HG03378 (cell line): ENCODE measurements around the gene GATAD2A.

Source experiments
- ATAC-seq: cut with Tn5 transposase; IDR thresholded peaks from one replicate; pipeline ENCODE4 v1.9.1; 2021; ENCODE audit warnings: mild to moderate bottlenecking, moderate library complexity; ENCODE audit not compliant: unreplicated experiment

Gene GATAD2A

GRCh38 chr19:19542507-19542906, 137.0 kb downstream of the GATAD2A start:
- no peak for ATAC-seq

DNA sequence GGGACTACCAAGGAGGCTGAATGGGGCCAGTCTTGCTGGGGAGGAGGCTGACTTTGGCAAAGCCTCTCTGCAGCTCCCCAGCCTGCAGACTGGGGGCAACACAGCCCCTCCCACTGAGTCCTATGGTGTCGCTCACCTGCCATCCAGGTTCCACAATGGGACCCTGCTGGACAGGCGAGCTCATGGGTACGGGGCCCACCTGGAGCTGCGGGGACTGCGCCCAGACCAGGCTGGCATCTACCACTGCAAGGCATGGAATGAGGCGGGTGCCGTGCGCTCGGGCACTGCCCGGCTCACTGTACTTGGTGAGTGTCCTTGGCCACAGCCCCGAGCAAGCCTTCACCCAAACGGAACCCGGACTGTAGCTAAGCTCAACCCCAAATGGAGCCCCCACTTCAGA, 137.6 kb downstream of the GATAD2A start:
- ATAC-seq: no peak

GRCh38 chr19:19543640-19544039, 138.2 kb downstream of the GATAD2A start:
- ATAC-seq: no peak

DNA sequence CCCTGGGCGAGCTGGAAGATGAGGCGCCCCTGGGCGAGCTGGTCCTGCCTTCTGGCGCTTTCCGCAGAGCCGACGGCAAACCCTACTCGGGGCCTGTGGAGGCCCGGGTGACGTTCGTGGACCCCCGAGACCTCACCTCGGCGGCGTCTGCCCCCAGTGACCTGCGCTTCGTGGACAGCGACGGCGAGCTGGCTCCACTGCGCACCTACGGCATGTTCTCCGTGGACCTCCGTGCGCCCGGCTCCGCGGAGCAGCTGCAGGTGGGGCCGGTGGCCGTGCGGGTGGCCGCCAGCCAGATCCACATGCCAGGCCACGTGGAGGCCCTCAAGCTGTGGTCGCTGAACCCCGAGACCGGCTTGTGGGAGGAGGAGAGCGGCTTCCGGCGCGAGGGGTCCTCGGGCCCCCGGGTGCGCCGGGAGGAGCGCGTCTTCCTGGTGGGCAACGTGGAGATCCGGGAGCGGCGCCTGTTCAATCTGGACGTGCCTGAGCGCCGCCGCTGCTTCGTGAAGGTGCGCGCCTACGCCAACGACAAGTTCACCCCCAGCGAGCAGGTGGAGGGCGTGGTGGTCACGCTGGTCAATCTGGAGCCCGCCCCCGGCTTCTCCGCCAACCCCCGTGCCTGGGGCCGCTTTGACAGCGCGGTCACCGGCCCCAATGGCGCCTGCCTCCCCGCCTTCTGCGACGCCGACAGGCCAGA, 138.9 kb downstream of the GATAD2A start:
- no peak for ATAC-seq

DNA sequence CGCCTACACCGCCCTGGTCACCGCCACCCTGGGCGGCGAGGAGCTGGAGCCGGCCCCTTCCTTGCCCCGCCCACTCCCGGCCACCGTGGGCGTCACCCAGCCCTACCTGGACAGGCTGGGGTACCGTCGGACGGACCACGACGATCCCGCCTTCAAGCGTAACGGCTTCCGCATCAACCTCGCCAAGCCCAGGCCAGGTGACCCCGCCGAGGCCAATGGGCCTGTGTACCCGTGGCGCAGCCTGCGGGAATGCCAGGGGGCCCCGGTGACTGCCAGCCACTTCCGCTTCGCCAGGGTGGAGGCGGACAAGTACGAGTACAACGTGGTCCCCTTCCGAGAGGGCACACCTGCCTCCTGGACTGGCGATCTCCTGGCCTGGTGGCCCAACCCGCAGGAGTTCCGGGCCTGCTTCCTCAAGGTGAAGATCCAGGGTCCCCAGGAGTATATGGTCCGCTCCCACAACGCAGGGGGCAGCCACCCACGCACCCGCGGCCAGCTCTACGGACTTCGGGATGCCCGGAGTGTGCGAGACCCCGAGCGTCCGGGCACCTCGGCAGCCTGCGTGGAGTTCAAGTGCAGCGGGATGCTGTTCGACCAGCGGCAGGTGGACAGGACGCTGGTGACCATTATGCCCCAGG, 139.6 kb downstream of the GATAD2A start:
- no peak for ATAC-seq

- no peak for ATAC-seq
Observed at GRCh38 chr19:19545707-19546106, 140.2 kb downstream of the GATAD2A start.

- ATAC-seq: no peak
Observed at GRCh38 chr19:19546751-19547162, 141.3 kb downstream of the GATAD2A start.

DNA sequence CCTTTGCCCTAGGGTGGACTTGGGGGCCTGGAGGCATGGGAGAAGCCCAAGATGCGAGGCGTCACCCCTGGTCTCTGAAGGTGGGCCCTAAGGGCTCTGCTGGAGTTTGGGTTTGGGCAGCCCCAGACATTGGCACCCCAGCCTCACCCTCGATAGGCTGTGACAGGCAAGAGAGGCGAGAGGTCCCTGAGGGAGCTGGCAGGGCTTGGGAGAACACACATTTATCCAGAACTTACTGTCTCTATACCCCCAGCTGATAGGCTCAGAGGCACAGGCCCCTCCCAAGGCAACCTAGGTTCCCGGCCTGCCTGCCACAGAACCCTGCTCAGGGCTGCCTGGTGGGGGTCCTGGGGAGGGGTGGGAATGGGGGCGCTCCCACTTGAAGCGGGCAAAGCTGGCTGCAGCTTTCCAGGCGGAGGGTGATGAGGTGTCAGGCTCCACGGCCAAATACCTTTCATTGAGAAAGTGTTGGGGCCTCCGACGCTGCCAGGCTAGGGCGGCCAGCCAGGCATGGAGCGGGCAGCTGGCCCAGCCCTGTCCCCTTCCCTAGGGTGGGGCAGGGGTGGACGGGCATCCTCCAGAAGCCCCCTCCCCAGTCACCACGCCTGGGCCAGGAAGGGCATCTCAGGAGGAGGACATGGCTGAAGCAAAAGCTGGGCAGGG, 142.3 kb downstream of the GATAD2A start:
- no peak for ATAC-seq

DNA sequence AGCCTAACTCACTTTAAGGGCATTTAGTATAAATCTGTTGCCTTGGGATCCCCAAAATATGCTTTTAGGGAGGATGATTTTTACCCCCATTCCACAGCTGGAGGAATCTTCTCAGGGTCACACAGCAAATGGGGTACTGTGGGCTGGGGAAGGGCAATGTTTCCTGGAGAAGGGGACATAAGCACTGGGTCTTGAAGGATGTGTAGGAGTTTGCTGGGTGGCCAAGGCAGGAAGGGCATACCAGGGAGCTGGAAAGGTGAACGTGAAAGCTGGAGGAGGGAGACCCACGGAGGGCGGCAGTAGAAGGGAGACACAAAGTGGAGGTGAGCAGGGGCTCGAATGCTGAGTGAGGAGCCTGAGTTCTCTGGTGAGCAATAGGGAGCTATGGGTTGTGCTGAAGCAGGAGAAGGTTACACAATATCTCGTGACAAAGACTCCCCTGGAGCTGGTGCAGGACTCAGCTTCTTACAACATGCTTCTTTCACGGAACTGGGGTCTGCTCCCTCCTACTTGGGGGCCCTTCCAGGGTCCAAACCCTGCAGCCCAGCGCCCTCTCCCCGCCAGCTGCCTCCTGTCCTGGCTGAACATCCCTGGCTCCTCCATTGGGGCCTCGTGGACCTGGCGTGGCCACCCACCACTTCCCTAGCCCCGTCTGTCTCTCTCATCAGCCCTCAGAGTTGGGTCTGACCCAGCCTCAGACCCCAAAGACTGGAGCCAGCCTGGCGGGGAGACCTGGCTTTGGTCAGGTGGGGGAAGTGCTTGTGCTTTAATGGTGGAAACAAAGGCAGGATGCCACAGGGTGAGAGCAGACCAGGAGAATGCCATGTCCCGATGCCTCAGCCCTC, 143.7 kb downstream of the GATAD2A start:
- no peak for ATAC-seq

GRCh38 chr19:19549804-19550464, 144.5 kb downstream of the GATAD2A start:
- ATAC-seq: no peak

DNA sequence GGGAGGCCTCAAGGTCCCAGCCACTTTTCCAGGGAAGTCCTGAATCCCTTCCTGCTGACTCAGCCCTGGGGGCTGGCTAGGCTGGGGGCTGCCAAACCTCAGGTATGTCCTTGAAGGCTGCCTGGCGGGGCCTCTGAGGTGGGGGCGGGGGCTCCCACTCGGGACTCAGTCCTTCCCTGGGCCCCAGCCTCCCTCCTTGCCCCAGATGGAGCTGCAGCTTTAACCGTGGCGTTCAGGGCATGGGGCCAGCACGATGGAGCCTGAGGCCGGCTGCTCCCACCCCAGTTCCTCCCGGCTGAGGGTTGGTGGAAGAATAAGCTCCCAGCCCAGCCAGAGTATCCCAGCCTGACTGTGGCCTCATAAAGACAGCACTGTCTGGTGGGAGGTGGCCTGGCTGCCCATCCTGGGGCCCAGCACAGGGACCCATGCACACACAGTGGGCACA, 145.0 kb downstream of the GATAD2A start:
- ATAC-seq: no peak

DNA sequence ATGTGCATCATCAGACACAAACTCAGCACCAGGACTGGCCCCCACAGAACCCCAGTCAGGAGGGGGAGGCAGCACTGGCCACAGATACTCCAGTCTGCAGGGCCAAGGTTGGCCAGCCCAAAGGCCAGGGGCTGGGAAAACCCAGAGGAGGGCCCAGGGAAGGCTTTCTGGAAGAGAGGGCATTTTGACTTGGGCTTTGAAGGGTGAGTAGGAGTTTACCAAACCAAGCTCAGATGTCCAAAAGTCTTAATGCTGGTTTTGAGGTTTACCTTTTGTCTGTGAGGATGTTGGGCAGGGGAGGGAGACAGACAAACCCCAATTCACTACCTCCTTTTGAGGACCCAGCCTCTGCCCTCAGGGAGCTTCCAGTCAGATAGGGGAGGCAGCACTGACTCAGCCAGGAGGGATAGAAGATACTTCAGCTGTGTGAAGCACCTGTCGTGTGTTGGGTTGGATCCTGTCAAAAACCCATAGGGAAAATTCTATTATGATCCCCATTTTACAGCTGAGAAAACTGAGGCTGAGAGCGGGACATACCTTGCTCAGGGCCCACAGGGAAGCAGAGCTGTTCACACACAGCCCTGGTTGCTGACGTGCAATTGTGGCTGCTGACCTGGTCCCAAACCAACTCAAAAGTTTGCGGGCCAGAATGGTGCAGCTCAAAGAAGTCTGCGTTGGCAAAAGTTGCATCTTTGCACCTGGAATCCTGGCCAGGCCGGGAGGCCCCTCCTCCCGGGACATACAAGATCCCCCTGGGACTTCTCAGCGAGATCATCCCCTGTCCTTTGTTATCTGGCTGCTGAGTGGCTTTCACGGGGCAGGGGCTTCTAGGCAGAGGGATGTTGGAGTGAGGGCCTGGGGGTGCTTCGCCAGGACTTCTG, 145.7 kb downstream of the GATAD2A start:
- ATAC-seq: no peak

- ATAC-seq: no peak
Observed at GRCh38 chr19:19551853-19552192, 146.3 kb downstream of the GATAD2A start.

DNA sequence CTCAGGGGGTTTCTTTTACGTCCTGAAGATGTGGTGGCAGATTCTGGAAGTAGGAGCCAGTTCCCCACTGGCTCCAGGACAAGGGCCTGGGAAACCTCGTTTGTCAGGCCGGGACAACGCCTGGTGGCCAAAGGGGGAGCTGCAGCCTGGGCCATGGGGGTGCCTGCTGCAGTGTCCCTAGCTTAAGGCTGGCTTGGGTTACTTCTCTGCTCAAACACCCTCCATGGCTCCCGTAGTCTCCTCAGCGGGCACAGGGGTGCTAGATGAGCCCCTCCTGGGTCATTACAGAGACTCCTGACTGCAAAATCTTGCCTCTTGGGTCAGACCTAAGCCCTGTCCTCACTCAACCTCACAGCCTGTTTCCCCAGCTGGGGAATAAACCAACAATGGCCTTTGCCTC, 147.3 kb downstream of the GATAD2A start:
- no peak for ATAC-seq

GRCh38 chr19:19553670-19554069, 148.2 kb downstream of the GATAD2A start:
- no peak for ATAC-seq

DNA sequence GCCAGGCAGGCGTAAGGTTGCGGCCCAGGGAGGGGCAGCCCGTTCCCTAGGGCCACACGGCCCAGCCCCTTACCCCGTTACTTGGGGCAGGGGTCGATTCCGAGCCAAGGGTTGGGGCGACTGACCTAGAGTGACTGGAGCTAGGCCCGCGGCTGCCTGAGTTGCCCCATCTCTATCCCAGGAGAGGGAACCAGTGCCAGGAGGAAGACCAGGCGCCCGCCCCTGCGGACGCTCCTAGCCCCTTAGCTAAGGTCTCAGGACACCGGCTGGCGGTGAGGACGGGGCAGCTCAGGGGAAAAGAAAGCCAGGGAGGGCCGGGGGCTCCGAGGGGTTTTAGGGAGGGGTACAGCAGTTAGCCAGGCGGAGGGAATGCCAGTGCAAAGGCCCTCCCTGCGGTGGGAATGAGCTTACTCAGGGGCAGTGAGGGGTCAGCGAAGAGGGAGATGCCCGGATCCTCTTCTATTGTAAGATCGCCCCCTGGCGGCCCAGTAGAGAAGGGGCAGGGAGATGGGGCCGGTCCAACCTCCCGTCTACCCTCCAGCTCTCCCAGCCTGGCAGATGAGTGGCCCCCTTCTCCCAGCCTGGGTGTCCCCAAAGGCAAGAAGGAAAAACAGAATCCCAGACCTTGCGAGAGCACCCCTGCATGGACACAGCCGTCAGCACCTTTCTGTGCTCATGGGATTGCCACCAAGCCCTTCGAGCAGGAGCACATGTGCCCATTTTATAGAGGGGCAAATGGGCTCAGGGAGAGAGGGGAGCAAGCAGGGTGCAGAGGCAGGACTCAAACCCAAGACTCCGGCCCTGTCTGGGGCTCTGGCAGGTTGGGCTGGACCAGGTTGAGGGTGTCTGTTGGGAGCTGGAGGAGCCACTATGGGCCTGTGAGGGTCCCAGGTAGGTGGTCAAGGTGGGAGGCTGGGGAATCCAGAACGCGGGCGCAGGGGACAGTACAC, 148.9 kb downstream of the GATAD2A start:
- no peak for ATAC-seq

DNA sequence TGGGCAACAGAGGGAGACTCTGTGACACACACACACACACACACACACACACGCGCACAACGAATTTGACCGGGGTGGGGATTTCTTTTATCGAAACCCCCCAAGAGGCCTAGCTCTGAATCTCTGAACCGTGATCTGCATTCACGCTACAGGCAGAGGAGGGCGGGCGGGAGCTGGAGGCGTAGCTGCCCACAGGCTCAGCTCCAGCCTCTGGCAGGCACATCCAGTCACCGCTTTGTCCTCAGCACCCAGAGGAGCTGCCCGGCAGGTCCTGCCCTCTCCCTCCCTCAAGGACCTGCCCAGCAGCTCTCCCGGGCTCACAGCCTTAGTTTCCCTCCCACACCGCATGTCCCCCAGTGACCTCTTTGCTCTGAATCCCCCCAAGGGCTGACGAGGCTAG, 152.6 kb downstream of the GATAD2A start:
- no peak for ATAC-seq
